IPS-NIHi7 (cell line): Measurements from ENCODE around the gene TTI1.
"Not testable (repeated sequence)": the region's sequence is repeated elsewhere in the genome, so short reads cannot be mapped to it uniquely, and the experiment has no call there.

Experiments
- DNase-seq: peaks from one replicate; pipeline ENCODE4 v3.0.0; 2012; ENCODE audit warnings: mixed read lengths; ENCODE audit errors: extremely low spot score

TTI1 gene

DNA sequence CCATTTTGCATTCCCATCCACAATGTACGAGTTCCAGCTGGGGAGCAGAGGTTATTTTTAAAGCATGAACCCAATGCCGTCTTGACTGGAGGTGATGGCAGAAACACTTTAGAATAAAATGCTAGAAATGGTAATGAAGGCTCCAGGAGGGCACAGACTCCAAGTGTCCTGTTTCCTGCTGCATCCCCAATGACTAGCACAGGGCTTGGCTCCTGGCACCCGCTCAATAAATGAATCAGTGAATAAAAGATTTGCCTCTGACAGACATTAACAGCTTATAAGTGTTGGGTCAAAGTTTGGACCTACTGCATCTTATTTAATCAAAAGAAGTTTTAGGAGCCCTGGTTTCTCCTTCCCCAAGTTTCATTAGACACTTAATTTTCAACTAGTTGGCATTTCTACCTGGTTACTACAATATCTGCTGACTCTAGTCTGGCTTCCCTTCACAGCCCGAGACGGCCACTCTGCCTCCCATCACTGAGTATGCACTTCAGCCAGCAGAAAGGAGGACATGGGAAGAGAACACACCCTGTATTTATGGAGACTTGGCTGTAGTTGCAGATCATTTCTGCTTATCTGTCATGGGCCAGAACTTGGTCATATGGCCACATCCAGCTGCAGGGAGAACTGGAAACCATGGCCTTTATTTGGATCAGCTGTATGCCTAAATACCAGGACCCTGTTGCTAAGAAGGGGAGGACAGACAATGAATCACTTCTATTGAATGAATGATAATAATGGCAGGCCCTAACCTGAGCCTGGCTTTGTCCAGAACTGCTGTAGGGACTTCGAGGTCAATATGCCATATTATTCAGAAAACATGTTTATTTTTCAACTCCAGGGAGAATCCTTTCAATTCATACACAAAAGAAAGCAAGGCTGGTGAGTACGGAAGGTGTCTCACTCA is 63.1 kb downstream of the TTI1 start:
- no peak for DNase-seq

DNA sequence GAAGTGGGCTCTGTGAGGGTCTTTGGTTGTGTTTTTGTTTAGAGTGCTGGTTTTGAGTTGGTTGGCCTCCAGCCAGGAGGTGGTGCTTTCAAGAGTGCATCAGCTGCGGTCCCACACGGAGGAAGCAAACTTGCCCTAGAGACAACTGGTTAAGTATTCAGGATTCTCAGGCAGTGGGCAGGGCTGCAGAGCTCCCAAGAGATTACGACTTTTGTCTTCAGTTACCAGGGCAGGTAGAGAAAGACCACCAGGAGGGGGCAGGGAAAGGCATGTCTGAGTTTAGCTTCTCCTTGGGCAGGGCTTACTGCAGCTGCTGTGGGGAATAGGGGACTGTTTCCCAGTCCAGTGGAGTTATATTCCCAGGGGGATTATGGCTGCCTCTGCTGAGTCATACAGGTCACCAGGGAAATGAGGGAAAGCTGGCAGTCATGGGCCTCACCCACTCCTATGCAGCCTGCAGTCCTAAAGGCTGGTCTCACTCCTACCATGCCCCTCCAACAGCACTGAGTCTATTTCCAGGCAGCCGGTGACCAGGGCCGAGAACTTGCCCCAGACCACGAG is 64.3 kb downstream of the TTI1 start:
- no peak for DNase-seq

DNA sequence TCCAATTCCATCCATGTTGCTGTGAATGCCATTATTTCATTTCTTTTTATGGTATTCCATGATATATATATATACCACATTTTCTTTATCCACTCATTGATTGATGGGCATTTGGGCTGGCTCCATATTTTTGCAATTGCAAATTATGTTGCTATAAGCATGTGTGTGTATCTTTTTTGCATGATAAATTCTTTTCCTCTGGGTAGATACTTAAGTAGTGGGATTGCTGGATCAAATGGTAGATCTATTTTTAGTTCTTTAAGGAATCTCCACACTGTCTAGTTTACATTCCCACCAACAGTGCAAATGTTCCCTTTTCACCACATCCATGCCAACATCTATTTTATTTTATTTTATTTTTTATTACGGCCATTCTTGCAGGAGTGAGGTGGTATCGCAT is 69.8 kb downstream of the TTI1 start:
- DNase-seq = not testable (repeated sequence)

DNA sequence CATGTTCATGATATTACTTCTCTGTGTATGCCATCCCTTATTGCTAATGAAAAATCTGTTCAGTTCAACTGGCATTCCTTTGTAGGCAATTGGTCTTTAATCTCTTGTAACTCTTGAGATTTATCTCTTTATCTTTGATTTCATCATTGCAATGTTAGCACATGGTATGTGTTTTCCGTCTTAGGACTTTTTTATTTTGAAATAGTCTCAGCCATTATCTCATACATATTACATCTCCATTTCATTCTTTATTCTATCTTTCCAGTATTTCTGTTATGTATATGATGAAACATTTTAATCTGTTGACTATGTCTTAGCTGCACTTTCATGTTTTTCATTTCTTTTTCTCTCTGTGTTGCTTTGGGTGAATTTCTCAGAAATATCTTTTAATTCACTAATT is 72.2 kb downstream of the TTI1 start:
- no peak for DNase-seq

DNA sequence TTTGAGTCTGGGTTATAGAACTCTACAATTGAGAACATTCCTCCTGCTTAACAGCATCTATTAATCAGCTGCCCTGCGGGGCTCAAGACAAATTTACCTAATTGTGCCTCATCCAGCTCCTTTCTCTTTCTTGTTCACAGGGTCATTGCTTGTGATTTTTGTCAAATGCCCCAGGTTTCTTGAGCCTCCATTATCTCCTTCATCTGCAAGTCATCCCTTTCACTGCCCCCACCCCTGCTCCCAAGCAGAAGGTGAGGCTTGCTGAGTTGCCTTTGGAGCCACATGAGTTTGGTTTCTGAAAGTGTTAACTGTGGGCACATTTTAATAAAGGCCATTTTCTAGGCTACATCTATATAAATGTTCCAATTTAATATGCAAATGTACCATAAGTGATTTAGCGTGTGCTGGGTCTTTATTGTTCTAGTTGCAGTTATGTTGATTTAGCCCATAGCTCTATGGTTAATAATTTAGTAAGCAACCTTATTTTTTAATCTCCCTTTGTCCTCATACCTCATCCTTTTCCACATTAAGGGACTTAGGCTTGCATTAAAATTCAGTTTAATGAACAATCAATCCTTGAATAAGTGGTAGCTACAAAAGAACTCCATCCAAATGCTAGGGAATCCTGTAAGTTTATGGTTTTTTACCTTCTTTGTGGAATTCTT is 74.3 kb downstream of the TTI1 start:
- DNase-seq = no peak

DNA sequence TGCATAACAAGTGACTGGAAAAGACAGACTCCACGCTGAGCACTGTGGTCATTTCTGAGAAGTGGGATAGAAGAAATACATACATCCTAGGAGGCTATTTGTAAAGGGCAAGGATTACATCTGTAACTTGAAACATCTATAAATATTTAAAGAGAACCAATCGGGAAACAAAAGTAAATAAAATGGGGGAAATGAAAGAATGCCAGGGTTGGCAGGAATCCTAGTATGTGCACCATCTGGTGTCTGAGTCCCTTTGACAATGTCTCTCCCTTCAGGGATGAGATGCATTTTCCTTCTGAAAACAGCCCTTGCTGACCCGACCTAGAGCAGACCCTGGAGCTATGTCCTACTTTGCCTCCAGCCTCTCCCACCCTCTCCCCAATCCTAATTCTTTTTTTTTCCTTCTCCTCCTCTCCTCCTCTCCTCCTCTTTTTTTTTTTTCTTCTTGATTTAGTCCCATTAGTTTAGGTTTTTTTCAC is 77.1 kb downstream of the TTI1 start:
- no peak for DNase-seq

DNA sequence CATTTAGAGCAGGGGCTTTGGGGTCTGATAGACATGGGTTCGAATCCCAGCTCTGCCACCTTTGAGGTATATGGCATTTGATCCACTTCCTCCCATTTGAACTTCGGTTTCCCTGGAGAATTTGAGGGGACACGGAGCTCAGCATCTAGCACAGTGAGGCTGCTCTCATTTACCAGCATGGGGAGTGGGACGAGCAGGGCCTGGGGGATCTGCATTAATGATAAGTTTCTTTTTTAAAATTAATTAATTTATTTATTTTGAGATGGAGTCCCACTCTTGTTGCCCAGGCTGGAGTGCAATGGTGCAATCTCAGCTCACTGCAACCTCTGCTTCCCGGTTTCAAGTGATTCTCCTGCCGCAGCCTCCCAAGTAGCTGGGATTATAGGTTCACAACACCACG is 77.7 kb downstream of the TTI1 start:
- DNase-seq = no peak

DNA sequence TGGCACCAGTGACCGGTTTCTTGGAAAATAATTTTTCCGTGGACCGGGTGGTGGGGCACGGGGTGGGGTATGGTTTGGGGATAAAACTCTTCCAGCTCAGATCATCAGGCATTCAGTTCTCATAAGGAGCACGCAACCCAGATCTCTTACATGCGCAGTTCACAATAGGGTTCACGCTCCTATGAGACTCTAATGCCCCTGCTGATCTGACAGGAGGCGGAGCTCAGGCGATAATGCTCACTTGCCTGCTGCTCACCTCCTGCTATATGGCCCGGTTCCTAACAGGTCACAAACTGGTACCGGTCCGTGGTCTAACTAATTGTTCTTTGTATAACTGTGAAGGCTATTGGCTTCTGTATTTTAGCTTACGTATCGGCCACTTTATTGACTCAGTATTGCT is 78.6 kb downstream of the TTI1 start:
- no peak for DNase-seq

DNA sequence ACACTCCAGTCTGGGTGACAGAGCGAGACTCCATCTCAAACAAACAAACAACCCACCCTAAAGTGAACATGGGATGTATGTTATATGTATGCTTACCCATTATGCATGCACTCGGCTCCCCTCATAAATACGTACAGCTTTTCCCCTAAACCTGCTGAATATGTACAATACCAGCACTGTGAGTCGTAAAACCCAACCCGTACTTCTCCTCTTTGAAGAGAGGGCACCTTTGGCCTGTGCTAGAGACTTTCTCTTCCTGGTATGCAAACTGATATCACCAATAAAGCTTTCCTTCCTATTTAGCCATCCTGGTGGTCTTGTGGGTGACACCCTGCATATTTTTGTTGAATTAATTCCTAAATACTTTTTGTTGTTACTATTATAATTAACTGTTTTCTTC is 79.1 kb downstream of the TTI1 start:
- no peak for DNase-seq

DNA sequence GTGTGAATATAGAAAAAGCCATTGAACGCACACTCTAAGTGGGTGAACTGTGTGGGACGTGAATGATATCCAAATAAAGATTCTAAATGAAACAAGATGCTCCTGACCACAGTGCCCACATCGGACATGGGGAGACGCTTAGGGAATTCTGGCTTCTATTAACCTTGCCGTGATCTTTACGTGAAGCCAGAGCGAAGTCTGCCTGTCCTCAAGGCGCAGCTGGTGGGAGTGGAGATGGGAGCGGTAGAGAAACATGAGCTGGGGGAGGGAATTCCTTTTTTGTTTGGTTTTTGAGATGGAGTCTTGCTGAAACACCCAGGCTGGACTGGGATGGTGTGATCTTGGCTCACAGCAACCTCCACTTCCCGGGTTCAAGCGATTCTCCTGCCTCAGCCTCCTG is 84.3 kb downstream of the TTI1 start:
- DNase-seq = no peak

DNA sequence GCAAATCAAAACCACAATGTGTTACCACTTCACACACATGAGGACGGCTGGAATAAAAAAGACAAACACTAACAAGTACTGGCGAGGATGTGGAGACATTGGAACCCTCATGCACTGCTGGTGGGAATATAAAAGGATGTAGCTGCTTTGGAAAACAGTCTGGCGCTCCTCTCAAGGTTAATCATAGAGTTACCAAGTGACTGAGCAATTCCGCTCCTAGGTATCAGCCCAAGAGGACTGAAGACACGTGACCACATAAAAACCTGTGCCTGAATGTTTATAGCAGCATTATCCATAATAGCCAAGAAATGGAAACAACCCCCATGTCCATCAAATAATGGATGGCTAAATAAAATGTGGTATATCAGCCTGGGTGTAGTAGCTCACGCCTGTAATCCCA is 85.3 kb downstream of the TTI1 start:
- DNase-seq = no peak

DNA sequence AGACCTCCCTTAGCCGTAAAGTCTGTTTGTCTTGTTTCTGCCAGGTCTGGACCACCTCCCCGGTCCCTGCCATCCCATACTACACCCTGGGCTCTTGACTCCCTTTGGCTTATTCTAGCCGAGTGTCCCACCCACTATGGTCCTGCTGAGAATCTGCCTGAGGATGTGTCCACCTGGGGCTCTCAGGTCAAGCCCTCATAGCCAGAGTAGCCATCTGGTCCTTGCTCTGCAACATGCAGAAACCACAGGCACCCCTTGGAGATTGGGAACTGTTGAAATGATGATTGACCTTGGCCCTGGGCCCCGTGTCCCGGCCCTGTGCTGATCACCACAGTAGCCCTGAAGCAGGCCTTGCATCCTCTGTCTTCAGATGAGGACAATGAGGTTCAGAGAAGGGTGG is 86.3 kb downstream of the TTI1 start:
- DNase-seq = no peak

DNA sequence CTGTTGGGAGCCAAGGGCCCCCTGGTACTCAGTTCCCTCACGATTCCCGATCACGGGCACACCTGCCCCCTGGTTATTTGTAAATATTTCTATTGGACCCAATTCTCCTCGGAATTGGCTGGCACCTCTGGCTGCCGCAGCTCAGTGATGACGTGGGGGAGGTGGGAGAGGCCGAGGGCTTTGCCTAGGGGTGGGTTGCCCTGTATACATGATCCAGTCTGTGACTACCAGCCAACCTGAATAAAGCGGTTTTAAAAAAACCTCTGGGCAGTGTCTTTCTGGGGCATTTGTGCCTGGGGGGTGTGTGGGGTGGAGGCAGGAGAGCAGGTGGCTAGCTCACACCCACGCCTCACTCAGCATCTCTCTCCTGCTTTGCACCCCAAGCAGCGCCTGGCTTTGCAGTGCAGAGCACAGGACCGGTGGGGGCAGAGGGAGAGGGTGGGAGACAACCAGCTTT is 88.1 kb downstream of the TTI1 start:
- DNase-seq = no peak

DNA sequence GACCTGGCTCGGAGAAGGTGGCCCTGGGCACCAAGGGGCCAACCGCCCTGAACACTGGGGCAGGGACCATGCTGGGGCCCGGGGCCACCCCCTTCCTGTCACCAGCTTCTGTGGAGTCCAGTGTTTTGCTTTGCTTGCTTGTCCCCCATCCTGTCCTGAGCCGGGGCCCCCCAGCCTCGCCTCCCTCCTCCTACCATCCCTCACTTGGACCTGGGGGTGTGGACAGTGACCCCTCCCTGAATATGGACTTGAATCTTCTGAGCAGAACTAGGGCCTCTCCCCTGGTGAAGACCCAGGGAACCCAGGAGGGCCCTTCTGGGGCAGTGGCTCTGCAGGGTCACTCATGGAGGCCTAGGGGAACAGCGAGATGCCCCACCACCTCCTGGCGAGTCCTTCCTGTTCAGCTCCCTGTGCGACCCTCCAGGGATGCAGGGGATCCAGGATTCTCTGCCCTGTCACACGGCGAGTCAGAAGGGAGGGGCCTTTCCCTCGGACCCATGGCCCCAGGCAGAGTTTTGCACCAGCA is 88.7 kb downstream of the TTI1 start:
- no peak for DNase-seq

DNA sequence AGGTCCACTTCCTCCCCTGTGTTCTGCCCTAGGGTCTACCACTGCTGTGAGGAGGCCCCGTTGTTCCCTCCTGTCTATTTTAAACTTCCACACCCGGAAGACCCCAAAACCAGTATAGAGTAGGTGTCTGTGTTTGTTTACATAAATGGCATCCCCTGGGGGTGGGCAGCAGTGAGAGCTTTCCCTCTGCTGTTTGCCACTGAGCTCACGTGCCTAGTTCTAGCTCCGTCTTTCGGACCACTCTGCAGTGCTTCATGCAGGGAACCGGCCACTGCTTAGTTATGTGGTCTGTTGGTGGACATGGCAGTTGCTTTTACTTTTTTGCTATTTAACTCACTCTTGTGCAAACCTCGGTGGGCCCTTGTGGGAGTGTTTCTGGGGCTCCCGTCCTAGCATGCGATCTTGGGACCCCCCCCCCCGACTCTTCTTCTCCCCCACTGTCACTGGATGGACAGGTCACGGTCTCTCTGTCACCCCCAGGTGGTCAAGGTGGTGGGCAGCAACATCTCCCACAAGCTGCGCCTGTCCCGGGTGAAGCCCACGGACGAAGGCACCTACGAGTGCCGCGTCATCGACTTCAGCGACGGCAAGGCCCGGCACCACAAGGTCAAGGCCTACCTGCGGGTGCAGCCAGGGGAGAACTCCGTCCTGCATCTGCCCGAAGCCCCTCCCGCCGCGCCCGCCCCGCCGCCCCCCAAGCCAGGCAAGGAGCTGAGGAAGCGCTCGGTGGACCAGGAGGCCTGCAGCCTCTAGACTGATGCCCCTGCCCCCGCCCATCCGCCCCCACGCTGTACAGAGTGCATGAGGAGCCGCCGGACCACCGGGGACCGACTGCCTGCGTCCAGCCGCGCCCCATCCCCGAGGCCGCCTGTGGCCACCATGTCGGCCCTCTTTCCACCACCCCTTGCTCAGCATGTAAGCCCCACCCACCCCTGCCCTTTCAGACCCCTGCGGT is 89.5 kb downstream of the TTI1 start:
- peak; percentile 58 for DNase-seq

DNA sequence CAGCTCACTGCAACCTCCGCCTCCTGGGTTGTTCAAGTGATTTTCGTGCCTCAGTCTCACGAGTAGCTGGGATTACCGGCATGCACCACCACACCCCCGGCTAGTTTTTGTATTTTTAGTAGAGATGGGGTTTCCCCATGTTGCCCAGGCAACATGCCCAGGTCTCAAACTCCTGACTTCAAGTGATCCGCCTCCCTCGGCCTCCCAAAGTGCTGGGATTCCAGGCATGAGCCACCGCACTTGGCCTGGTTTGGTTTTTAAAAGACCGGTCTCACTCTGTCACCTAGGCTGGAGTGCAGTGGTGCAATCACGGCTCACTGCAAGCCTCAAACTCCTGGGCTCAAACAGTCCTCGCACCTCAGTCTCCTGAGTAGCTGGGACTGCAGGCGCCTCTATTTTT is 90.2 kb downstream of the TTI1 start:
- no peak for DNase-seq

DNA sequence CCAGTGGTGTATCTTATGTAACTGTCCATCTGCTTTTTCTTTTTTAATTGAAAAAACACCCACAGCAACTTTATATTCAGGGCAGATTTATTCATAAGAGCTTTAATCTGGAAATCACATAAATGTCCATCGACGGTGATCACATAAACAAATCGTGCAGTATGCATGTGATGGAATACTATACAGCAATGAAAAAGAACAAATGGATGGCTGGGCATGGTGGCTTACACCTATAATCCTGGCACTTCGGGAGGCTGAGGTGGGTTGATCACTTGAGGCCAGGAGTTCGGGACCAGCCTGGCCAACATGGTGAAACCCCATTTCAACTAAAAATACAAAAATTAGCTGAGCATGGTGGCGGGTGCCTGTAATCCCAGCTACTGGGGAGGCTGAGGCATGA is 91.3 kb downstream of the TTI1 start:
- DNase-seq = no peak

DNA sequence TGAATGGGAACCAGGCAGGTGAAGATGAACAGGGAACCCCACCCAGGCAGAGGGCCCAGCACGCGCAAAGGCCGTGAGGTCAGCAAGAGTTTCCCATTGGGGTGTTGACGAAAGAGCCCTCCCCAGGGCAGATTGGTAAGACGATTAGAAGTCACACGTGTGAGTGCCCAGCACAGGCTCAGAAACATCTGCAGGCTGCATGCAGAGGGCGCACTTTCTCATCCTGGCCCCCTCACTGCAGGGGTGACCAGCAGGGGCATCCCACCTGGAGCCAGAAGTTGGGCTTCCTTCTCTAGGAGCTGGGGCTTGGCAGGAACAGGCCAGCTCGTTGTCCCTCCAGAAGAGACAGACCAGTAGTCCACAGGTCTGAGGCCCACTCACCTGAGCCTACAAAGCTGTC is 91.9 kb downstream of the TTI1 start:
- peak; percentile 70 for DNase-seq

DNA sequence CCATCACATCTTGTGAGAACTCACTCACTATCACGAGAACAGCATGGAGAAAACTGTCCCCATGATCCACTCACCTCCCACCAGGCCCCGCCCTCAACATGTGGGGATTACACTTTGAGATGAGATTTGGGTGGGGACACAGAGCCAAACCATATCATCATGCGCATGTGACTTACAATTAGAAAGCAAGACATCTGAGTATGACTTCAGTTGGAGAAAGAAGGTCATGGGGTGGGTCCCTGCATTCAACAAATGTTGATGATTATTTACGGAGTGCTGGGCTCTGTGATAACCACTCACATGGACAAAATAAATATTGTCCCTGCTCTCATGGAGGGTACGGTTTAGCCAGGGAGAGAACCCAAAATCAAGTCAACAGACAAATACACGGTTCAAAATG is 92.4 kb downstream of the TTI1 start:
- no peak for DNase-seq

DNA sequence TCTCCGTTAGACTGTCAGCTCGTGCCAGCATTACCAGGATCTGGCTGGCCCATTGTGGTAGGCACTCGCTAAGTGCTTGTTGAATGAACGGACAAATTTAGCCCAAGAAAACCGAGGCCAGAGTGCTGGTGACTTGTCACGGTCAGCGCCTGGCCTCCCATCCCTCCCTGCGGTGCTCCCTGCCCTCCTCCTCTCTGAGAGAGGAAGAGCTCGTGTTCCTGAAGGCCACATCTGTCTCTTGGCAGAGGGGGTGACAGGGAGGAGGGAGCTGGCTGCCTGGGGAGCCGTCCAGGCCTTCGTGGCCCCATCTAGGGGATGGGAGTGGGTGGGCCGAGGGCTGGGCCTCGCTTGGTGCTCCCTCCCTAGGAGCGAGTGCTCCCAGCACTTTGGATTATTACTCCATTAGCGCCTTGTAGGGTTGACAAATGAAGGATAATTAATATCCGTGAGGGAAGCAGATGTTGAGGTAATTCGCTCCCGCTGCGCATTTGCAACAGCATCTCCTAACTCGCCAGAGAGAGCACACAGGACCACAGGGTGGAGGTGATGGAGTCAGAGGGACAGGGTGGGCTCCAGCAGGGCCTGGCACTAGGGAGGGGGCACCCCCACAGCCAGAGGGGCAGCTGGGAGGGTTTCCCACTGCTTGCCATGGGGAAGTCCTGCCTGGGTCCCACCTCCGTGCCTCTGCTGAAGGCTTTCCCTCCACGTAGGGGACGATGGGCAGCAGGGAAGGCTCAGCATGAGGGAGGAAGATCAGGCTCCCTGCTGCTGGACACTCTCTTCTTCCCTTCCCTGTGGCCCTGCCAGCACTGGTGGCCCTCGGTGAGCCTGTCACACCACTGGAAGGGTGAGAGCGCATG is 93.3 kb downstream of the TTI1 start:
- DNase-seq = no peak
